Gastrocnemius medialis (tissue), 4 donors: Measurements from ENCODE around the gene C5AR2. TPM values are rescaled to one million over a fixed set of nuclear protein-coding genes. Genes with fewer than 3 reads are reported as not detected.
"Not testable (repeated sequence)": the region's sequence is repeated elsewhere in the genome, so short reads cannot be mapped to it uniquely, and the experiment has no call there.

Experiments
- ATAC-seq, 2 donors: fragments of 150-250 bp; one replicate each; pipeline ENCODE4 v1.9.1; 2016
- DNase-seq, 2 donors: peaks; one replicate each; pipeline ENCODE4 v3.0.0-alpha.2; 2019
- H3K27ac ChIP-seq, 4 donors: fragments of 200-600 bp; sonication (generic); 1 replicate in 1 of 4; 2 replicates in 3 of 4; pipeline ENCODE4 v1.5.1; 2016 to 2018; ENCODE audit warnings: mild to moderate bottlenecking in 2 of 4, moderate library complexity in 1 of 4
- H3K27me3 ChIP-seq, 3 donors: fragments of 200-600 bp; sonication (generic) in 2 of 3; 1 replicate in 1 of 3; 2 replicates in 2 of 3; pipeline versions ENCODE4 v1.5.1 to v1.6.0; 2016 to 2019; ENCODE audit warnings: mild to moderate bottlenecking in 1 of 3, moderate library complexity in 1 of 3
- H3K36me3 ChIP-seq, 2 donors: fragments of 200-600 bp; sonication (generic) in 1 of 2; one replicate each; pipeline ENCODE4 v1.5.1; 2017 to 2018
- H3K4me1 ChIP-seq, 2 donors: fragments of 200-600 bp; sonication (generic) in 1 of 2; one replicate each; pipeline ENCODE4 v1.5.1; 2016 to 2017; ENCODE audit warnings: mild to moderate bottlenecking in 2 of 2
- H3K4me3 ChIP-seq, 4 donors: fragments of 200-600 bp; sonication (generic) in 3 of 4; 1 replicate in 1 of 4; 2 replicates in 3 of 4; pipeline ENCODE4 v1.5.1; 2016 to 2019; ENCODE audit warnings: mild to moderate bottlenecking in 2 of 4
- H3K9me3 ChIP-seq, 3 donors: fragments of 200-600 bp; sonication (generic) in 2 of 3; 1 replicate in 1 of 3; 2 replicates in 2 of 3; pipeline ENCODE4 v1.5.1; 2016 to 2019
- CTCF ChIP-seq, 5 experiments: fragments of 450-650 bp in 3 of 5; fragments of 200-600 bp in 2 of 5; sonication (generic) in 2 of 5; IDR thresholded peaks in 4 of 5; conservative IDR thresholded peaks in 1 of 5; 1 replicate in 4 of 5; 2 replicates in 1 of 5; pipeline ENCODE4 v1.5.1; 2016 to 2019; ENCODE audit warnings: antibody characterized with exemption in 5 of 5, mild to moderate bottlenecking in 3 of 5, moderate library complexity in 3 of 5
- POLR2A ChIP-seq, 2 donors: fragments of 450-650 bp; IDR thresholded peaks; one replicate each; pipeline ENCODE4 v1.6.1; 2017; ENCODE audit warnings: antibody characterized with exemption in 2 of 2, mild to moderate bottlenecking in 2 of 2, moderate library complexity in 2 of 2
- in situ Hi-C, 4 donors: fragments of 200-750 bp; cut with MboI; loops; one replicate each; pipeline versions ENCODE4 v1.15.0 to v1.8.0; 2017; ENCODE audit warnings: low sequenced_read_pairs in 4 of 4
- intact Hi-C: fragments of 100-400 bp; cut with DNase I; formaldehyde crosslinking; loops from one replicate; pipeline ENCODE4 v1.15.1; 2023; ENCODE audit warnings: low total_unique reads
- total RNA-seq, 4 donors: library from RNA; depleted of rRNA; stranded (reverse); fragments of >200 nt; gene quantifications; one replicate each; pipeline versions ENCODE4 v1.1.0 to v1.2.3, GENCODE V29; 2016

The C5AR2 gene
- total RNA-seq = under 1 TPM; 0.15 to 0.97 (median 0.32) TPM

- no peak for TF ChIP-seq CTCF (IDR thresholded peaks at IDR 0.05 in 4 of 5, conservative IDR thresholded peaks at IDR 0.05 in 1 of 5)
- TF ChIP-seq POLR2A (IDR thresholded peaks at IDR 0.05) = no peak
- ATAC-seq (no peak), DNase-seq (no peak)
- intact Hi-C loops = no loop called here
- Histone ChIP-seq H3K4me1 (no peaks in the 10 kb centered on the region), H3K36me3 (no peaks in the 10 kb centered on the region), H3K4me3 (no peak within 1 kb of the TSS), H3K27me3 (peaks cover 0 to 4% (median 2%) of the 10 kb centered on the region in 3 donors), H3K27ac (no peak within 1 kb of the TSS), H3K9me3 (no peaks in the 10 kb centered on the region)
- in situ Hi-C loops = no loop called here
Observed at GRCh38 chr19:47331931-47332547, at the start of gene C5AR2. TSS of gene C5AR2 (plus strand) at chr19:47332175. CDS start at chr19:47340800, 8,625 bp downstream.

- intact Hi-C loops = no loop called here
- TF ChIP-seq CTCF (IDR thresholded peaks at IDR 0.05 in 4 of 5, conservative IDR thresholded peaks at IDR 0.05 in 1 of 5) (no peak), POLR2A (IDR thresholded peaks at IDR 0.05) (no peak)
- no peak overlapping the region for H3K27ac ChIP-seq
Observed at GRCh38 chr19:47283405-47284059, 48.4 kb upstream of the C5AR2 start.

GRCh38 chr19:47284324-47284899 is 47.6 kb upstream of the C5AR2 start:
- in situ Hi-C loops (loop anchor here in 1 of 4 donors (25.0 kb wide), 1 partner anchor 453 kb away; the partner anchor contains the start of gene NOP53), intact Hi-C loops (no loop called here)
- Histone ChIP-seq H3K9me3 (no peaks in the 10 kb centered on the region), H3K36me3 (no peaks in the 10 kb centered on the region), H3K27ac (no peak overlapping the region), H3K27me3 (no peaks in the 10 kb centered on the region), H3K4me1 (peaks cover 5 to 6% of the 10 kb centered on the region in 2 donors), H3K4me3 (no peak overlapping the region)
- peak; percentile 70 to 91 (median 80) for TF ChIP-seq CTCF (IDR thresholded peaks at IDR 0.05 in 4 of 5, conservative IDR thresholded peaks at IDR 0.05 in 1 of 5)
- TF ChIP-seq POLR2A (IDR thresholded peaks at IDR 0.05) = no peak
- DNase-seq (no peak), ATAC-seq (peak; percentile 33 to 47)

More at GRCh38 chr19:47283405-47284059, 48.4 kb upstream of the C5AR2 start:
- Histone ChIP-seq H3K4me3 (no peak overlapping the region), H3K36me3 (no peaks in the 10 kb centered on the region), H3K27me3 (no peaks in the 10 kb centered on the region), H3K4me1 (no peaks in the 10 kb centered on the region), H3K9me3 (no peaks in the 10 kb centered on the region)
- ATAC-seq = no peak
- DNase-seq = no peak
- in situ Hi-C loops = loop anchor here in 1 of 4 donors (25.0 kb wide), 1 partner anchor 454 kb away; the partner anchor contains the start of gene NOP53

- no peak overlapping the region for H3K4me3 ChIP-seq
- DNase-seq (peak; percentile 40 to 41), ATAC-seq (peak; percentile 82 to 83)
- H3K27ac ChIP-seq = no peak overlapping the region
- intact Hi-C loops = loop anchor here (1.0 kb wide), 2 partner anchors 95 to 131 kb away; no protein-coding TSS in a partner anchor
- no peaks in the 10 kb centered on the region for H3K9me3 ChIP-seq
- no peaks in the 10 kb centered on the region for H3K4me1 ChIP-seq
- H3K36me3 ChIP-seq = no peaks in the 10 kb centered on the region
- H3K27me3 ChIP-seq = no peaks in the 10 kb centered on the region
- peak in 4 of 5 experiments; percentile 64 to 75 (median 70) for TF ChIP-seq CTCF (IDR thresholded peaks at IDR 0.05 in 4 of 5, conservative IDR thresholded peaks at IDR 0.05 in 1 of 5)
- TF ChIP-seq POLR2A (IDR thresholded peaks at IDR 0.05) = no peak
- in situ Hi-C loops = loop anchor here (5.0 to 25.0 kb wide), 4 partner anchors 91 to 441 kb away; partner anchors contain the start of gene NOP53 (in 1 of the 4)
Observed at GRCh38 chr19:47296036-47296435, 35.9 kb upstream of the C5AR2 start.

- H3K9me3 ChIP-seq, intact Hi-C loops, H3K27me3 ChIP-seq, H3K4me1 ChIP-seq, H3K4me3 ChIP-seq, H3K36me3 ChIP-seq, in situ Hi-C loops, ATAC-seq, H3K27ac ChIP-seq, DNase-seq: not testable (repeated sequence)
Observed at GRCh38 chr19:47300867-47301266, 31.1 kb upstream of the C5AR2 start.
